ENCODE results near the gene DPF3. TPM values are rescaled to one million over a fixed set of nuclear protein-coding genes. Genes with fewer than 3 reads are reported as not detected.

DPF3 gene
- total RNA-seq, 4 donors from 2014 or later: 0.22 to 5.4 (median 2.7) TPM

GRCh38 chr14:72607386-72608130 is 286.3 kb downstream of the DPF3 start:
- Histone ChIP-seq H3K36me3 (no peaks in the 10 kb centered on the region), H3K4me3 (no peak overlapping the region), H3K27ac (no peak overlapping the region), H3K27me3 (no peaks in the 10 kb centered on the region), H3K9me3 (no peaks in the 10 kb centered on the region), H3K4me1 (no peaks in the 10 kb centered on the region)
- DNase-seq (ENCODE audit: low spot score in 2 of 2): no peak
- TF ChIP-seq POLR2A (IDR thresholded peaks at IDR 0.05): no peak
- no peak for TF ChIP-seq CTCF (IDR thresholded peaks at IDR 0.05)
- no peak for TF ChIP-seq EP300 (IDR thresholded peaks at IDR 0.05)
- WGBS, 2 donors: 72 to 77% methylated on average over 11 to 12 of the region's 12 CpGs

GRCh38 chr14:72606879-72607278 is 287.0 kb downstream of the DPF3 start:
- DNase-seq (ENCODE audit: low spot score in 2 of 2): no peak
- Histone ChIP-seq H3K27ac (no peak overlapping the region), H3K36me3 (no peaks in the 10 kb centered on the region), H3K9me3 (no peaks in the 10 kb centered on the region), H3K4me3 (no peak overlapping the region), H3K4me1 (no peaks in the 10 kb centered on the region), H3K27me3 (no peaks in the 10 kb centered on the region)
- TF ChIP-seq EP300 (IDR thresholded peaks at IDR 0.05): no peak
- no peak for TF ChIP-seq CTCF (IDR thresholded peaks at IDR 0.05)
- TF ChIP-seq POLR2A (IDR thresholded peaks at IDR 0.05): no peak
- 83 to 88% methylated on average over 1 of the region's 1 CpG for WGBS, 2 donors

- no peak overlapping the region for H3K27ac ChIP-seq
- H3K9me3 ChIP-seq: no peaks in the 10 kb centered on the region
- DNase-seq (ENCODE audit: low spot score in 2 of 2): no peak
- H3K27me3 ChIP-seq: no peaks in the 10 kb centered on the region
- TF ChIP-seq EP300 (IDR thresholded peaks at IDR 0.05) (no peak), POLR2A (IDR thresholded peaks at IDR 0.05) (no peak), CTCF (IDR thresholded peaks at IDR 0.05) (no peak)
- no peaks in the 10 kb centered on the region for H3K36me3 ChIP-seq
- 100% methylated on average over 3 of the region's 3 CpGs for WGBS, 2 donors
- H3K4me1 ChIP-seq: no peaks in the 10 kb centered on the region
- H3K4me3 ChIP-seq: no peak overlapping the region
Measured at GRCh38 chr14:72605921-72606220, 288.0 kb downstream of the DPF3 start.

- H3K4me3 ChIP-seq: no peak overlapping the region
- WGBS, 2 donors: 74 to 90% methylated on average over 17 to 18 of the region's 18 CpGs
- no peak for TF ChIP-seq EP300 (IDR thresholded peaks at IDR 0.05)
- TF ChIP-seq CTCF (IDR thresholded peaks at IDR 0.05): no peak
- TF ChIP-seq POLR2A (IDR thresholded peaks at IDR 0.05): no peak
- no peaks in the 10 kb centered on the region for H3K27me3 ChIP-seq
- no peak overlapping the region for H3K27ac ChIP-seq
- no peaks in the 10 kb centered on the region for H3K36me3 ChIP-seq
- H3K9me3 ChIP-seq: no peaks in the 10 kb centered on the region
- no peaks in the 10 kb centered on the region for H3K4me1 ChIP-seq
- no peak for DNase-seq (ENCODE audit: low spot score in 2 of 2)
Measured at GRCh38 chr14:72605096-72605920, 288.6 kb downstream of the DPF3 start.

DNA sequence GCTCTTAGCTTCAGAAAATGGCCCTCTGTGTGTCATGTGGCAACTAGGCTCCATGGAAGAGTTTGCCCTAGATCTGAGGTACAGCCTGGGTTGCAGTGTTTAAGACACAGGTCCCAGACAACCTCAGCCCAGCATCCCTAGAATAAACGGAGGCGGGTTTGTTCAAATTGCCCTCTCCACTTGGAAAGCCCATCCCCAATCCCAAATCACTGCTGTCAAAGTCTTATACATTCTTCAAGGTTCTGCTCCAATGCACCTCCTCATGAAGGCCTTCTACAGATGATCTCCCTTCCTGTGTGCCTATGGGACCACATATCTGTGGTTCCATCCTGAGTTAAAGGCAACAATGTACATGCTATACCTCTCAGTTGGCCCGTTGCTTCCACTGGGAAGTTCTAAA is 289.8 kb downstream of the DPF3 start:
- H3K9me3 ChIP-seq: no peaks in the 10 kb centered on the region
- DNase-seq (ENCODE audit: low spot score in 2 of 2): no peak
- H3K4me1 ChIP-seq: no peaks in the 10 kb centered on the region
- H3K36me3 ChIP-seq: no peaks in the 10 kb centered on the region
- H3K27ac ChIP-seq: no peak overlapping the region
- no peaks in the 10 kb centered on the region for H3K27me3 ChIP-seq
- WGBS, 2 donors: 85 to 89% methylated on average over 3 of the region's 3 CpGs
- no peak overlapping the region for H3K4me3 ChIP-seq
- TF ChIP-seq CTCF (IDR thresholded peaks at IDR 0.05) (no peak), POLR2A (IDR thresholded peaks at IDR 0.05) (no peak), EP300 (IDR thresholded peaks at IDR 0.05) (no peak)
